HG03280 (cell line): ENCODE data around the gene KIAA0753.
"Not testable (repeated sequence)": the region's sequence is repeated elsewhere in the genome, so short reads cannot be mapped to it uniquely, and the experiment has no call there.

Experiments
- ATAC-seq: cut with Tn5 transposase; IDR thresholded peaks from one replicate; pipeline ENCODE4 v1.9.1; 2021; ENCODE audit warnings: mild to moderate bottlenecking, moderate library complexity; ENCODE audit not compliant: unreplicated experiment

Gene KIAA0753

GRCh38 chr17:6599364-6599763, 41.1 kb downstream of the KIAA0753 start:
- ATAC-seq: no peak

DNA sequence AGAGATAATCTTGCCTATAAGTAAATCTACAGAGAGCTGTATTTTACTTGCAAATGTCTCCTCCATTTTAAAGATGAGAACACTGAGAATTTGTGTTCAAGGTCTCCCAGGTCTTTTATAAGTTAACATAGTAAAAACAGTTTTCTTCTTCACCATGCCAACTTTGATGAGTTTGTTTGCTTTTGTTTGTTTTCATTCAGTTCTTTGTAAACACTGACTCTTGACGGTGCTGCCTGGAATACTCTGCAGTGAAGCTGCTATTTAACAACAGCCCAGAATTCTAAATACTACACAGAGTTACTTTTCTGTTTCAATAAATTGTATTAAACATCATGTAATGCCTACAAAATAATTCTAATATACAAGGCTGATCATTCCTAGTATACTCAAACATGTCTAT, 42.8 kb downstream of the KIAA0753 start:
- no peak for ATAC-seq

DNA sequence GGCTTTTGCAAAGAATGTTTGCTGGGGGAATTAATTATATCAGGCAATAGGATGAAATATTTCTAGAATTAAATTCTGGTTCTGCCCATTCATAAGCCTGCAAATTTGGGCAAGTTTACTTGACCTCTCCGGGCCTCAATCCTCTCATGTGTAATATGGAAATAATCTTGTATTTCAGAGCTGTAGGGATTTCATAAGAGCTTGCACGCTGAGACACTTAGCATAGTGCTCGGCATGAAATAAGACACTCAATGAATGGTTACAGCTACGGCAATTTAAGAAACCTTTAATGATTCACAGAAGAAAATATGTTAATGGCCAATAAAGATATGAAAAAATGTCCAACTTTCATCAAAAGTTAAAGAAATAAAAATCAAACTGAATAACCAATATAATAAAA, 43.6 kb downstream of the KIAA0753 start:
- ATAC-seq: no peak

GRCh38 chr17:6596511-6596910, 44.0 kb downstream of the KIAA0753 start:
- ATAC-seq: no peak

DNA sequence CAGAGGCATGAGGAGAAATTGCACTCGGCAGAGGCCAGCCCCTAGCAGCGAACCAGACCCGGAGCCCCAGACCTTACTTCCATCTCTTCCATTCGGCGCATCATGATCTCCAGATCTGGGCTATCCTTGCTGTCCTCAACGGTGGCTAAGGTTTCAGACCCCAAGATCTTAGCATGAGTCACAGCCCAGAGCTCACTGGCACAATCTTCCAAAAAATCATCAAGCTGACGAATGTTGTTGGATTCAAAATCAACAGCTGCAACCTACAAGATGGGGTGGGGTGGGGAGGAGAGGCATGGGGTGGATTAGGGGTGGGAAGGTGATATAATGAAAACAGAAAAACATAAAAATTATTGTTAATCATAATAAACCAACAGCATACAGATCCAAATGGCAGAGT, 44.4 kb downstream of the KIAA0753 start:
- ATAC-seq: no peak

DNA sequence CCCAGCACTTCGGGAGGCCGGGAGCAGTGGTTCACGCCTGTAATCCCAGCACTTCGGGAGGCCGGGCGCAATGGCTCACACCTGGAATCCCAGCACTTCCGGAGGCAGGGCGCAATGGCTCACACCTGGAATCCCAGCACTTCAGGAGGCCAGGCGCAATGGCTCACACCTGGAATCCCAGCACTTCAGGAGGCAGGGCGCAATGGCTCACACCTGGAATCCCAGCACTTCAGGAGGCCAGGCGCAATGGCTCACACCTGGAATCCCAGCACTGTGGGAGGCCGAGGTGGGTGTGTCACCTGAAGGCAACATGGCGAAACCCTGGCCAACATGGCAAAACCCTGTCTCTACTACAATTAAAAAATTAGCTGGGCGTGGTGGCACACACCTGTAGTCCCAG, 47.1 kb downstream of the KIAA0753 start:
- not testable (repeated sequence) for ATAC-seq

GRCh38 chr17:6592173-6592572, 48.3 kb downstream of the KIAA0753 start:
- ATAC-seq: no peak

GRCh38 chr17:6591599-6592158, 48.8 kb downstream of the KIAA0753 start:
- no peak for ATAC-seq

GRCh38 chr17:6589266-6589946, 51.1 kb downstream of the KIAA0753 start:
- ATAC-seq: no peak

GRCh38 chr17:6588165-6588564, 52.3 kb downstream of the KIAA0753 start:
- no peak for ATAC-seq

DNA sequence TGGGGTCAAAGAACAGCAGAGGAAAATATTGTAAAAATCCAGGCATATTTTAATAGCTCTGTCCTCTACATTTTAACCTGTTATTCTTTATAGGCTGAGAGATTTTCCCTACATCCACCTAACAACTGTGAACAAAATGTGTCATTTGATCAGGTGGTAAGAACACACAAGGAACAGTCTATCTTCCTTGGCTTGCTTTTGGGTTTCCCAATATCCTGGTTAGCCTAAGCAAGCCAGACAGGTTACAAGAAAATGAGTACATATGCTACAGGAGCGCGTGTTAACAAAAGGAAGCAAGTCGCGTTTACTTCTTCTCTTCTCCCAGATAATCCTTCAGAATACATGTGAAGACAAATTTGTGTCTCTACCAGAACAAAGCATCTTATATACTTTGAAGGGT, 53.2 kb downstream of the KIAA0753 start:
- ATAC-seq: no peak

DNA sequence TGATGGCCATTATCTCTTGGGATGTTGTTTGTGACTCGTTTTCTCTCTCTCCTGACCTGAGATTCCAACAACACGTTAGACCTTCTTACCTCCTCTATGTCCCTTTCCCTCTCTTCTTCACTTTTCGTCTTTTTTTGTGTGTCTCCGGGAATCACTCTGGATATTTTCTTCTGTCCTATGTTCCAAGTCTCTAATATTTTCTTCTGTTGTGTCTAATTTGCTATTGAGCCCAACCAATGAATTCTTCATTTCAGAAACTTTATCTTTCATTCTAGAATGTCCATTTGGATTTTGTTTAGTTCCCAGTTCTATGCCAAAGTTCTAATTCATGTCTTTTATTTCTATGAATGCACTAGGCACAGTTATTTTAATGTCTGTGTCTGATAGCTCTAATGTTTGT, 57.1 kb downstream of the KIAA0753 start:
- ATAC-seq: no peak

DNA sequence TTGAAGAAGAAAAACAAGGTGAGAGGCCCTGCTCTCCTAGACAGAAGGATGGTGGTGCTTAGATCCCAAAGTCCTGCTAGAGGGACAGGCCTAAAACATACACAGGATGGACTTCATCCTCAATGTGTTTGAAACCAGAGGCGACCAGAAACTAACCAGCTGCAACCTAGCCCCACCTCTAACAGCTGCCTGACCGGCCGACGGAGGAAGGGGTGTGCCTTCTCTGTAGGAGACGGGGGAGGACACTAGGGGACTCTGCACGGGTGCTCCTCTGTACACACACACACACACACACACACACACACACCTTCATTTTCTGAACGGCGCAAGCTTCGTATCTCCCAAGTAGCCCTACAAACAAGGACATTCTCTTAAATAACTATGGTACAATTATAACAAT, 59.9 kb downstream of the KIAA0753 start:
- ATAC-seq: no peak

GRCh38 chr17:6578491-6578890, 62.0 kb downstream of the KIAA0753 start:
- no peak for ATAC-seq

- ATAC-seq: no peak
Observed at GRCh38 chr17:6577686-6578263, 62.7 kb downstream of the KIAA0753 start.

DNA sequence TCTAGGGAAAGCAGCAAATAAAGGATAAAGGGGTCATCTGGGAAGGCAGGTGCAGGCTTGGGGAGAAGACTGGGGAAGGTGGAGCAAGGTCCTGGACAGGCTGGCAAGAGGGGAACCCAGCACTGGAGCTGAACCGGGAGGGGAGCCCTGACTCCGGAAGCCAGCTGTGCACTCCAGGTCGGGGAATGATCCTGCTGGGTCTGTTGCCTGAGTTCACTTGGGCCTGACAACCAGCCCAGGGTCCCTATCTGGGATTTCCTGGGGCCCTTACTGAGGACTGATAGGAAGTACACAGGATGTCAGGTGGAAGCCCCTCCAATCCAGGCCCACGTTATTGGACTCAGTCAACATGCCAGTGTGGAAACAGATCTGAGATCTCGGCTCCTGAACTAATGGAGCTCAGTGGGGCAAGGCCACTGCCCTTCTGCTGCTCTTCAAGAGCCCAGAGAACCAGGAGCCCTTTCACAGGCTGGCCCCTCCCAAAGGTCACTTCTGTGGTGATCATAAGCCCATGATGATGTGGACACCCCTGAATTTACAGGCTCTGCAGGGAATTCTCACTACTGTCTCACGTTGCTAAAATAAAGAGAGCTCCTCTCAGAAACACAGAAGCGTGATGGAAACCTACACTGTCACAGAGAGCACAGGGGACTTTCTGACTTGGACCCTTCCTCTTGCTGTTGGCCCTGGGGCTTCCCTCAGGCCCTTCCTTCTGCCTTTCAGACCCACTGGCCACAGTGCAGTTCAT, 64.3 kb downstream of the KIAA0753 start:
- no peak for ATAC-seq

- ATAC-seq: no peak
Observed at GRCh38 chr17:6575596-6575988, 64.9 kb downstream of the KIAA0753 start.

DNA sequence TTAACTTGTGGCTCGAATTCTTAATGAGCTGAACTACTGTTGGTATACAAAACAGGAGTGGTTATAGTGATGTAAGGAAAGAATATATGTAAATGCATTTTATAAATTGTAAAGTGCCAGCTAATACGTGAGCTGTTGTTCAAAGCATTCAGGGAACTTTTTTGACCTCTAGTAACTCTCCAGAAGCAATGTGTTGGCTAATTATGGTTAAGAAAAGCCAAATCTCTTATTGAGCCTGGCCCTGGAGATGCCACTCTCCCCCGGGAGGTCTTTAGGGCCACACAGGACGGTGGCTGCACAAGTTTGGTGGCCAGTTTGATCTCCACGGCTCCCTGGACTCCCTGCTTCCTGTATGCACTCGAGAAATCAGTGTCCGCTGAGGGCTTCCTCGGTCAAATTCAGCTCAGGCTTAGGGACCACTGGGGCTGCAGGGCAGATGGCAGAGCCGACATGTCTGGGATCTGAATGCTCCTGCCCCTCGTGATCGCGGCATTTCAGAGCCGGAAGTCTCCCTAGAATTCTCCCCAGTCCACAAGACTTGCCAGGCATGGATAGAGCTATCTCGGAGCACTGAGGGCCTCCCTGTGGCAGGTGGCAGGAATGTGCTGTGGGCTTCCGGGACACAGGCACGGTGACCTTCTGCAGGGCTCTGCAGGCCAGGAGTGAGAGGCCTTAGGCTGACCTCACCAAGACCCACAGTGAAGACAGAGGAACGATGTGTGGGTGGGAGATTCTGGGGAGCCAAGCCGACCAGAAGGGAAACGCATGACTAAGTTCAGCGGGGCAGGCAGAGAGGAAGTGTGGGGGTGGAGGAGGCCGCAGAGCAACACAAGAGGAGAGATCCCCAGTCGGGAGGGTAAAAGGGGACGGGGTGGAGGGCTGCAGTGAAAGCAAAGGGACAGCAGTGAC, 65.6 kb downstream of the KIAA0753 start:
- ATAC-seq: no peak

- ATAC-seq: no peak
Observed at GRCh38 chr17:6573982-6574686, 66.4 kb downstream of the KIAA0753 start.

- ATAC-seq: not testable (repeated sequence)
Observed at GRCh38 chr17:6573495-6573894, 67.0 kb downstream of the KIAA0753 start.
